Activated naive CD8-positive, alpha-beta T cell treated with anti-CD3 and anti-CD28 coated beads, Interleukin-2, amount 10 ng/mL, durations not matched to agents 7 days and 5 days (primary cell): Measurements from ENCODE around the gene ARHGAP6. TPM values are rescaled to one million over a fixed set of nuclear protein-coding genes. Genes with fewer than 3 reads are reported as not detected.

Experiments used
- ATAC-seq: fragments of 150-1000 bp; cut with Tn5 transposase; one replicate; pipeline ENCODE4 v1.10.0; 2021; ENCODE audit warnings: low read depth, moderate library complexity
- POLR2A ChIA-PET: fragments of 350-600 bp; sonication (Branson Sonifier 250); formaldehyde crosslinking; loops from one replicate; lab custom pipeline; 2021; ENCODE audit warnings: antibody characterized with exemption; lab: Charles Lee
- DNase-seq: peaks from one replicate; pipeline ENCODE4 v3.0.0; 2021
- H3K27ac Mint-ChIP-seq: one replicate; pipeline ENCODE4 v1.8.0; 2022; ENCODE audit warnings: mild to moderate bottlenecking, mixed read lengths
- H3K27me3 Mint-ChIP-seq: one replicate; pipeline ENCODE4 v1.8.0; 2022; ENCODE audit warnings: mild to moderate bottlenecking, moderate library complexity, mixed read lengths
- H3K36me3 Mint-ChIP-seq: one replicate; pipeline ENCODE4 v1.8.0; 2021; ENCODE audit warnings: mild to moderate bottlenecking, mixed read lengths
- H3K4me1 Mint-ChIP-seq: one replicate; pipeline ENCODE4 v1.8.0; 2021; ENCODE audit warnings: mixed read lengths
- H3K4me3 Mint-ChIP-seq: one replicate; pipeline ENCODE4 v1.8.0; 2022; ENCODE audit warnings: mild to moderate bottlenecking, moderate library complexity, mixed read lengths
- H3K9me3 Mint-ChIP-seq: one replicate; pipeline ENCODE4 v1.8.0; 2021; ENCODE audit warnings: mixed read lengths
- total RNA-seq, 2 experiments: library from RNA; stranded (reverse); gene quantifications; one replicate each; pipeline ENCODE4 v1.2.3, GENCODE V29; 2021

Gene ARHGAP6
- total RNA-seq, 2 experiments from 2014 or later = not detected

DNA sequence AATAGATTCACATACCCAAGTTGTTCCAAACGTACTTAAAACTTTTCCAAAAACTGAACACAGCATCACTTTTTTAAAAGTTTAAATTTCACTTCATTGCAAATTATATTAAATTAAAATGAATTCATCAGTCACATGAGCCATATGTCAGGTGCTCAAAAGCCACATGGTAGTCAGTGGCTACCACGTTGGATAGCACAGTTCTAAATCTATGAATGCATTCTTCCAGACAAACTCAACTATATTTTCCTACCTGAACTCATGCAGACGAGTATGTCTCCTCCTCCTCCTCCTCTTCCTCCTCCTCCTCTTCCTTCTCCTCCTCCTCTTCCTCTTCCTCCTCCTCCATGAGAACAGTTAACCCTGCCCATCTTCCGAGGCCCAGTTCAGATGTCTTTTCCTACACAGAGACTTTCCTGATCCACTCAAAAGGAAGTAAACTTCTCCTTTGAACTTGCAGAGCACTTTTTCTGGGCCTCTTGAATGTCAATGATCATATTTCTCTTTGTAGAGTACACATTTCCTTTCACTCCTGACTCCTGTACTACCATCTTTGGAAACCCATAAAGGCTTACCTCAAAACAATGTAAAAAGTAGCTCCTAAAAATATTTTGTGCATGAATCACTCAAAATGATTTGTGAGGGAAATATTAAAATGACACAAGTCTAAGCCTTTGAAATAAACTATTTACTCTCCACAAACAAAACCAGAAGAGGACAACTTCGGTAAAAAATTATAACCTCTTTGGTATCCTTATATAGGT, 199.9 kb downstream of the ARHGAP6 start:
- ATAC-seq = no peak
- no peak overlapping the region for H3K4me3 Mint-ChIP-seq
- H3K4me1 Mint-ChIP-seq = no peaks in the 10 kb centered on the region
- H3K9me3 Mint-ChIP-seq = no peaks in the 10 kb centered on the region
- H3K36me3 Mint-ChIP-seq = no peaks in the 10 kb centered on the region
- H3K27me3 Mint-ChIP-seq = no peaks in the 10 kb centered on the region
- no peak for DNase-seq
- POLR2A ChIA-PET = no interaction called here
- no peak overlapping the region for H3K27ac Mint-ChIP-seq

DNA sequence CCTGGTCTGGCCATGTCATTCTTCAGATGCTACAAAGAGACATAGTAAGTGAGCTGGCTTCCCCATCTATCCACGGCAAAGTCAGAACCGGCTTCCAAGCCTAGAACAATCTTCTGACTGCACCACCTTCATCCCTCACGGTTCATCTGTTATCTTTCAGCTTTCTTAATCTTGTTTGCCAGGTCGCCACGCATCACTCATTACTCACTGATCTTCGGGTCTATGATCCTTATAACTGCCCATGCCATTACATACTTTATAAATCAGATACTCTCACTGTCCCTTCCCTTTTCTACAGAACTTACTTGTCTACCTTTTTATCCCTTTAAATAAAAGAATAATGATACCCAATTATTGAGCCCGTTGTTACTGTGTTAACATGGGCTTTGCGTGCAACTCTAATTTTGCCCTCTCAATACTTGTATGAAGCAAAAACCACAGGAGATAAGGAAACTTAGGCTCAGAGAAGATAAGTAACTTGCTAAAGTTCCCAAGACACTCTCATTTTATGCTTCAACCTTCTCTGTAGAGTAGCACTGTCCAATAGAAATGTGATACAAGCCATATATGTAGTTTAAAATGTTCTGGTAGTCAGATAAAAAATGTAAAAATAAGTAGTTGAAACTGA, 200.8 kb downstream of the ARHGAP6 start:
- no peak overlapping the region for H3K4me3 Mint-ChIP-seq
- no peak overlapping the region for H3K27ac Mint-ChIP-seq
- no peaks in the 10 kb centered on the region for H3K4me1 Mint-ChIP-seq
- H3K9me3 Mint-ChIP-seq = no peaks in the 10 kb centered on the region
- POLR2A ChIA-PET = no interaction called here
- DNase-seq (no peak), ATAC-seq (no peak)
- no peaks in the 10 kb centered on the region for H3K36me3 Mint-ChIP-seq
- H3K27me3 Mint-ChIP-seq = no peaks in the 10 kb centered on the region

DNA sequence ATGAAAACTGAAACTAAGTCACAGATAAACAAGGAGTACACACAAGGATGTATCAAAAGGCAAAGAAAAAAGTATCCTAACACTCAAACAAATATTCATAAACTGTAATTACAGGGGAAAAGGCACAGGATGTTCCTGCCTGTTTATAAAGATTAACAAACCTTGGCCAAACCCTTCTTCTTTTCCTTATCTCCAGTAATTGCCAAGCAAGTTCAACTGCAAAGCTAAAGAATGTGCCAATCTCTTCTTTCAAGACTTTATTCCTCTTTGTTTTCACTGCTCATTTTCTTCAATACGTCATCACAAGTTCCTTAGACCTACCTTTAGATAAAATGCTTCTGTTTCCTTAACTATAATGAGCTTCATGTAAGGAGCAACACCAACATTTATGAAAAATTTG, 201.3 kb downstream of the ARHGAP6 start:
- H3K27ac Mint-ChIP-seq = no peak overlapping the region
- H3K27me3 Mint-ChIP-seq = no peaks in the 10 kb centered on the region
- H3K4me3 Mint-ChIP-seq = no peak overlapping the region
- no peaks in the 10 kb centered on the region for H3K9me3 Mint-ChIP-seq
- DNase-seq = no peak
- POLR2A ChIA-PET = no interaction called here
- ATAC-seq = no peak
- no peaks in the 10 kb centered on the region for H3K36me3 Mint-ChIP-seq
- no peaks in the 10 kb centered on the region for H3K4me1 Mint-ChIP-seq

DNA sequence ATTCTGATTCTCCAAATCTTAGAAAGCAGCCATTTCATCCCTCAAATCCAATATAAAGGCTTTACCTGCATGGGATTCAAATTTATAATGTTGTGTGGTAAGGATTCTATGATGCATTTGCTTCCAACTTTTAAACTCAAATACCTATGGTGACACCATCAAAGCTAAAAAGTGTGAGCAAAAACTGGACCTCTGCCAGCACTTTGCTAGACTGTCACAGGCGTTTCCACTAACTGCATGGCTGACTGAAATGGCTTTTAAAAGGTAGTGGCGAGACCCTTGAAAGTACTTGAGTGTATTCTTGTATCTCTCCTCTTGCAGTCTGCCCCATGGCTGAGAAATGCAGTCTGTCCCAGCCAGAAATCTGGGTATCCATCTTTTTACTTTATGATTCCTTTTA, 203.1 kb downstream of the ARHGAP6 start:
- DNase-seq = no peak
- POLR2A ChIA-PET = no interaction called here
- Mint-ChIP-seq H3K4me1 (no peaks in the 10 kb centered on the region), H3K27me3 (no peaks in the 10 kb centered on the region), H3K27ac (no peak overlapping the region), H3K36me3 (no peaks in the 10 kb centered on the region), H3K9me3 (no peaks in the 10 kb centered on the region), H3K4me3 (no peak overlapping the region)
- no peak for ATAC-seq

DNA sequence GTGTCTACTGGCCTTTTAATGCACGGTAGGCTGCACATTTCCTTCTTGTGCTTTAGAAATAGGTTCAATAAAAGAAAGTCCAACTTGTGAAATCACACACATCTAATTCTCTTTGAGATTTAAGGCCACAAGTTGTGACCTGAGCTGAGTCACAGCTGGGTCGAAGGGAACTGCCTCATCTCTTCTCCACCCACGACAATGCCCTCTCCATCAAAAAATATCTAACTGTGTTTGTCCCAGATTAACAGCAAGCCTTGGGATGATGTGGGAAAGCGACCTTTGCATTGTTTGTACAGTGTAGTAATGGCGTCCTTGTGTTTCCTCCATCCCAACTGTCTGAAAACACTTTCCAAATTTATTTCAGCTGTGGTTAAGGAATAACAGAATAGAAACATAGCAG, 203.6 kb downstream of the ARHGAP6 start:
- Mint-ChIP-seq H3K4me1 (no peaks in the 10 kb centered on the region), H3K27me3 (no peaks in the 10 kb centered on the region), H3K36me3 (no peaks in the 10 kb centered on the region), H3K27ac (no peak overlapping the region), H3K4me3 (no peak overlapping the region), H3K9me3 (no peaks in the 10 kb centered on the region)
- POLR2A ChIA-PET = no interaction called here
- ATAC-seq (no peak), DNase-seq (no peak)

DNA sequence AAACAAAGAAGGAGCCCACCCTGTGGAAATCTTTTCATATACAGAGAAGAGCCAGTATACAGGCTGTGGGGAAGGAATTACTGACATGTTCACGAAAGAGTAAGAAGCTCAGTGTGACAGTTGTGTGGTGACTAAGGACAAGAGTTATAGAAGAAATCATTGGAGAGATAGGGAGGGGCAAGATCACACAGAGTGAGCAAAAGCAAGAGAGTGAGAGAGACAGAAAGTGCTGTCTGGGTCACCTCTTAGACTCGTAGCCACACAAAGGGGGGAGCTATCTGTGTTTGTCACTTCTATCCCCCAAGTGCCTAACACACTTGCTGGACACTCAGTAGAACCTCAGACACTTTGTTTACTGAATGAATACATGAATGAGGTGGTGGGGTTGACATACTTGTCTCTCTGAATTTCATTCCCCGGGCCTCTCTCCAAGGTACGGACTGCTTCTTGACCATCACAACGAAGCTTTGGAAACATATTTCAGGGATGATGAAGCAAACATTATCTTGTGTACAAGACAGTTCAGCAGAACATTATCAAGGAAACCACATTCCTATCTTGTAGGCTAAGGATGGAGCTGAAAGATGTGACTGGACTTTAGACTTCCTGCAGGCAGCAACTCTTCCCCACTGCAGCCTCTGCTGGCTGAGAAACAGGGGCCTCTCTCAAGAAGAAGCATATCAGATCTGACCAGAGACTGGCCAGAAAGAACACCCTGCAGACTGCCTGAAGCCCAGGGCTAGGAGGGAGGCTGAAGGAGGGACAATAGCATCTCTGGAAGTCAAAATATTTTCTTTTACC, 204.3 kb downstream of the ARHGAP6 start:
- no peaks in the 10 kb centered on the region for H3K36me3 Mint-ChIP-seq
- ATAC-seq = no peak
- no peak overlapping the region for H3K27ac Mint-ChIP-seq
- no peak for DNase-seq
- H3K27me3 Mint-ChIP-seq = no peaks in the 10 kb centered on the region
- POLR2A ChIA-PET = no interaction called here
- no peaks in the 10 kb centered on the region for H3K4me1 Mint-ChIP-seq
- no peaks in the 10 kb centered on the region for H3K9me3 Mint-ChIP-seq
- no peak overlapping the region for H3K4me3 Mint-ChIP-seq

DNA sequence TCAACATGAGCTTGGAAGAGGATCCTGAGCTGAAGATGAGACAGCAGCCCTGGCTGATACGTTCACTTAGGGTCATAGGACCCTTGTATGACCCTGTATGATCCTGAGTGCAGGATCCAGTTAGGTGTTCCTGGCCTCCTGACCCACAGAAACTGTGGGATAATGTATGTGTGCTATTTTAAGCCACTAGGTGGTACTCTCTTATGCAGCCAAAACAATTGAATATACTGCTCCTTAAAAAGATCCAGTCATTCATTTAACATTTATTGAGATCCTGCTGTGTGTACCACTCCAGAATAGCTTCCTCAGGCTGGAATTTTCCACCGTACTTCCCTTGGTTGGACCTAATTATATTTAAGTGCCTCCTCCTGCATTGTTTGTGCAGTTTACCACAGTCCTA, 205.4 kb downstream of the ARHGAP6 start:
- no peaks in the 10 kb centered on the region for H3K36me3 Mint-ChIP-seq
- no peak for ATAC-seq
- DNase-seq = no peak
- H3K27me3 Mint-ChIP-seq = no peaks in the 10 kb centered on the region
- POLR2A ChIA-PET = no interaction called here
- no peak overlapping the region for H3K27ac Mint-ChIP-seq
- H3K4me1 Mint-ChIP-seq = no peaks in the 10 kb centered on the region
- H3K9me3 Mint-ChIP-seq = no peaks in the 10 kb centered on the region
- no peak overlapping the region for H3K4me3 Mint-ChIP-seq

DNA sequence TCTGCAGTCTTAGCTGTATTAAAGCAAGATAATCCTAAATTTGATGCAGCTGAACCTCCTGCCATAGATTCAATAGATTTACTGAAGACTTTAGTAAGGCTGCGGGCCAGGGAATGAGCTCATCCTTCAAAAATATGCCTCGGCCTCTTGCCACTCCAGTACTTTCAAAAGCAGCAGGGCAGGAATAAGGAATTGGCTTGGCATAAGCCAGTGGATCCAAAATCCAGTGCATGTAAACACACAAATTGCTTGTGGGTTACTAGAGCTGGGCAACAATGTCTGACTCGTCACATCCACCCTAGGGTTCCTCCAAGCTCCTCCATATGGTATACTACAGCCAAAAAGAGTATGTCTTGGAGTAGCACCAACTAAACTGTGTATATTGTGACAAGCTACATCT, 207.6 kb downstream of the ARHGAP6 start:
- Mint-ChIP-seq H3K27me3 (no peaks in the 10 kb centered on the region), H3K9me3 (no peaks in the 10 kb centered on the region), H3K4me1 (no peaks in the 10 kb centered on the region), H3K27ac (no peak overlapping the region), H3K36me3 (no peaks in the 10 kb centered on the region), H3K4me3 (no peak overlapping the region)
- ATAC-seq (no peak), DNase-seq (no peak)
- POLR2A ChIA-PET = no interaction called here

DNA sequence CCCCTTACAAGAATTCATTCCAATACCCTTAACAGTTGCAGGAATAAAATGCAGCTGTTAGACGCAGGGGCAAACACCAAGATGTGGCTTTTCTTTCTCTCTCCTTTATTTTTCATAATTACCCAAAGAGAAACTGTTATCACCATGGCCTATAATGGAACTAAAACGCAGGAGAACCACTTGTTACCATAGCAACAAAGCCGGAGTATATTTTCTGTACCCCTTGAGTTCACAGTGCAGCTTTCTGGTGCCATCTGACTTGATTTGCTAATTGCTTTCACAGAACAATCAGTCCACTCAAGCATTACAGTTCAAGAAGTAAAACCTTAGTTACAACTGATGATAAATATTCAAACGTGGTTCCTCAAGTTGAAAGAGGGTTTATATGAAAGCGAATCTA, 214.6 kb downstream of the ARHGAP6 start:
- no peaks in the 10 kb centered on the region for H3K27me3 Mint-ChIP-seq
- no peaks in the 10 kb centered on the region for H3K4me1 Mint-ChIP-seq
- H3K27ac Mint-ChIP-seq = no peak overlapping the region
- no peak overlapping the region for H3K4me3 Mint-ChIP-seq
- ATAC-seq (no peak), DNase-seq (no peak)
- no peaks in the 10 kb centered on the region for H3K9me3 Mint-ChIP-seq
- no peaks in the 10 kb centered on the region for H3K36me3 Mint-ChIP-seq
- POLR2A ChIA-PET = no interaction called here

DNA sequence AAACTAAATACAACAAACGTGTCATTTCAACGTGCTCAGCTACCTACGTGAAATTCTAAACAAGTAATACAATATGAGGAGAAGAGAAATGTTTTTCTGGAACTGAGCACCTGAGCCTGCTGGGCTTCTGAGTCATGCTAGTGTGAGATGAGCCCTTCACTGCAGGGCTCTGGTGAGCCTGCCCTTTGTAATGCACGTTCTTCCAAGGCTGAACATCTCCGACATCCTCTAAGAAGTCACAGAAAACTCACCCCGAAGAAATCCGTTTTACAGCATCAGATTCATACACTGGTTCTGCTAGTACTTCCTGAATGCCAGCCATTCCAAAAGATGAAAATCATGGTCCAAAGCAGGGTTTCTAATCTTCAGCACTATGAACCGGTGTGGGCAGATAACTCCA, 215.4 kb downstream of the ARHGAP6 start:
- no peaks in the 10 kb centered on the region for H3K9me3 Mint-ChIP-seq
- no peaks in the 10 kb centered on the region for H3K36me3 Mint-ChIP-seq
- no peaks in the 10 kb centered on the region for H3K27me3 Mint-ChIP-seq
- POLR2A ChIA-PET = no interaction called here
- no peak overlapping the region for H3K4me3 Mint-ChIP-seq
- ATAC-seq (no peak), DNase-seq (no peak)
- H3K27ac Mint-ChIP-seq = no peak overlapping the region
- H3K4me1 Mint-ChIP-seq = no peaks in the 10 kb centered on the region

DNA sequence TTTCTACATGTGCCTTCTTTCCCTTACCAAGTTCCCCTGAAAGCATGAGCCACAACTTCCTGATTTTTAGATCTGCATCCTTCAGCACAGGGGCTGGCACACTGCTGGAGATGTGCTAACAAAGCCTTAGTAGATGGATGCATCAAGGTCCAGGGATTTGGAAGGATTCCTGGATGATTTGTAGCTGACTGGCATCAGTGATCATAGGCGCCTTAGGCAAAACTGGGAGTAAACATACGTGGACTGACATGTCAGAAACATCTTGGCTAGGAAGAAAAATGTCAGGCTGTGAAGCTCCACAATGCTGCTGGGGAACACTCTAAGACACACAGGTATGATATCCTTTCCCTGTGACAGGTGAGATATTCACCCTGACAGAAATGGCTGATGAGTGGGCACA, 216.1 kb downstream of the ARHGAP6 start:
- no peak overlapping the region for H3K4me3 Mint-ChIP-seq
- H3K27me3 Mint-ChIP-seq = no peaks in the 10 kb centered on the region
- H3K27ac Mint-ChIP-seq = no peak overlapping the region
- POLR2A ChIA-PET = no interaction called here
- H3K9me3 Mint-ChIP-seq = no peaks in the 10 kb centered on the region
- DNase-seq = no peak
- no peaks in the 10 kb centered on the region for H3K36me3 Mint-ChIP-seq
- no peak for ATAC-seq
- H3K4me1 Mint-ChIP-seq = no peaks in the 10 kb centered on the region

DNA sequence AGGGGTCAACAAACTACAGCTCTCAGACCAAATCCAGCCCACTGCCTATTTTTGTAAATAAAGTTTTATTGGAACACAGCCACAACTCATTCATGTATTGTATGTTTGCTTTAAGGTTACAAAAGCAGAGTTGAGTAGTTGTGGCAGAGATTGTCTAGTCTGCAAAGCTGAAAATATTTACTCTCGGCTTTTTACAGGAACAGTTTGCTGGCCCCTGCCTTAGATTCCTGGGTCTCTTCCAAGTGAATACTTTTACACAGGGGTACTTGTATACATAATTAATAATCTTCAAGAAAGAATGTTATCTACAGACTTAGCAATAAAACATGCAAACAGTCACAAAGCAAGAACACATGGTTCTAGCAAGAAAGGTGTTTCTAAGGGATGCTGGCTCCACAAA, 218.3 kb downstream of the ARHGAP6 start:
- H3K4me3 Mint-ChIP-seq = no peak overlapping the region
- POLR2A ChIA-PET = no interaction called here
- no peaks in the 10 kb centered on the region for H3K4me1 Mint-ChIP-seq

DNA sequence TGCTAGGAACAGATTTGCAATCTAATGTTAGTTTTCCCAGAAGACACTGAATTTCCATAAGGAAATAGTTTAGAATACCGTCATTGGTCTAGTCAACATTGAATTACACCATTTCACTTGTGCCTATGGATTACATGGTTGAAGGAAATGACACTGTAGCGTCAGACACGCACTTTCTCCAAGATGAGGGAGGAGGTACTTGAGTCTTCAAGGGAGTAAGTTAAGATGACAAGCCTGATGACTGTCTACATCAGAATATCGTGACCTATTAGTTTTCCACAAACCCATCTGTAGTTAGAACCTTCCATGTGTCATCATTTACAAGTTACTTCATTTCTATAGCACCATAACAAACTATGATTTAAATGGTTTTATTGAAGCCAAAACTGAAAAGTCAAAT, 218.8 kb downstream of the ARHGAP6 start:
- no peaks in the 10 kb centered on the region for H3K4me1 Mint-ChIP-seq
- no peaks in the 10 kb centered on the region for H3K9me3 Mint-ChIP-seq
- DNase-seq (no peak), ATAC-seq (no peak)
- H3K27me3 Mint-ChIP-seq = no peaks in the 10 kb centered on the region
- no peaks in the 10 kb centered on the region for H3K36me3 Mint-ChIP-seq
- no peak overlapping the region for H3K4me3 Mint-ChIP-seq
- POLR2A ChIA-PET = no interaction called here
- no peak overlapping the region for H3K27ac Mint-ChIP-seq

More for the DNA sequence above, 218.3 kb downstream of the ARHGAP6 start:
- H3K27ac Mint-ChIP-seq = no peak overlapping the region
- DNase-seq = no peak
- ATAC-seq = no peak
- H3K27me3 Mint-ChIP-seq = no peaks in the 10 kb centered on the region
- H3K36me3 Mint-ChIP-seq = no peaks in the 10 kb centered on the region
- H3K9me3 Mint-ChIP-seq = no peaks in the 10 kb centered on the region

DNA sequence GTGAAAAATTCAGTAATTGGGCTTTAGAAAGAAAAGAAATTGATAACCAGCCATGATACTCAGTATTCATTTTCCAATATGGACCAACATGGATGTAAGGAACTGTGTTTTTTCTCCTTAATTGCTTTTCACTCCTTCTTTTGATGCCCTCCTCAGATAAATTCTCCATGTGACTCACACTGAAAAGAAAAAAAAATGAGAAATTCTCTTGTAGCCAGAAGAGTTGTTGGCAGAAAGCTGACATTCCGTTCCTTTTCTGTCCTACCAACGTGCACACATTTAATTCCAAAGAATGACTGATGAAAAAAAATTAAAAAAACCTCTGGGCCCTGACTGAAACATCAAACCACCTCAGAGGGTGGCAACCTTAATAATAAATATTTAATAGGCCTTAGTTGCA, 219.4 kb downstream of the ARHGAP6 start:
- no peak overlapping the region for H3K4me3 Mint-ChIP-seq

More for the DNA sequence above, 219.4 kb downstream of the ARHGAP6 start:
- ATAC-seq (no peak), DNase-seq (no peak)
- Mint-ChIP-seq H3K4me1 (no peaks in the 10 kb centered on the region), H3K36me3 (no peaks in the 10 kb centered on the region), H3K27me3 (no peaks in the 10 kb centered on the region), H3K27ac (no peak overlapping the region), H3K9me3 (no peaks in the 10 kb centered on the region)
- POLR2A ChIA-PET = no interaction called here
